Gastroesophageal sphincter (tissue), 3 donors: ENCODE results near the gene FAM184B.

ENCODE experiments used
- CTCF ChIP-seq, 4 experiments: fragments of 200-600 bp in 2 of 4; fragments of 450-650 bp in 2 of 4; sonication (generic) in 1 of 4; IDR thresholded peaks; one replicate each; pipeline ENCODE4 v1.5.1; 2017 to 2019; ENCODE audit warnings: antibody characterized with exemption in 4 of 4, mild to moderate bottlenecking in 2 of 4, moderate library complexity in 2 of 4
- EP300 ChIP-seq: sonication (generic); formaldehyde crosslinking; IDR thresholded peaks from one replicate; pipeline ENCODE4 v1.6.1; 2017; ENCODE audit warnings: antibody characterized with exemption, mild to moderate bottlenecking
- POLR2A ChIP-seq, 2 donors: fragments of 450-650 bp; IDR thresholded peaks; one replicate each; pipeline ENCODE4 v1.6.1; 2017; ENCODE audit warnings: antibody characterized with exemption in 2 of 2, mild to moderate bottlenecking in 2 of 2, moderate library complexity in 1 of 2
- POLR2AphosphoS5 ChIP-seq: sonication (generic); formaldehyde crosslinking; IDR thresholded peaks from one replicate; pipeline ENCODE4 v1.6.1; 2017; ENCODE audit warnings: antibody characterized with exemption

- TF ChIP-seq CTCF (IDR thresholded peaks at IDR 0.05): no peak
- no peak for TF ChIP-seq POLR2A (IDR thresholded peaks at IDR 0.05)
- TF ChIP-seq EP300: no peak
- TF ChIP-seq POLR2AphosphoS5: no peak
Measured at GRCh38 chr4:17762726-17763125, 18.7 kb downstream of the FAM184B start.
